ENCODE results near the gene IMPACT.

- no peak for TF ChIP-seq CTCF (IDR thresholded peaks at IDR 0.05)
- TF ChIP-seq POLR2A (IDR thresholded peaks at IDR 0.05) = no peak
- no peak for TF ChIP-seq EP300 (IDR thresholded peaks at IDR 0.05)
Observed at GRCh38 chr18:24446953-24447538, 20.6 kb downstream of the IMPACT start.

Data from suprapubic skin (tissue), 3 donors.